CD4-positive, alpha-beta T cell treated with Interleukin-1 beta for 1 hour (primary cell): ENCODE results near the gene GNAO1.
"Not testable (repeated sequence)": the region's sequence is repeated elsewhere in the genome, so short reads cannot be mapped to it uniquely, and the experiment has no call there.

Experiments used
- DNase-seq, 2 donors: peaks; one replicate each; pipeline ENCODE4 v3.0.0-alpha.2; 2020 to 2022

The GNAO1 gene

GRCh38 chr16:56370875-56371659, 179.8 kb downstream of the GNAO1 start:
- no peak for DNase-seq

GRCh38 chr16:56371660-56371937, 180.3 kb downstream of the GNAO1 start:
- DNase-seq: no peak

GRCh38 chr16:56372013-56372634, 180.8 kb downstream of the GNAO1 start:
- DNase-seq: no peak

- DNase-seq: no peak
Observed at GRCh38 chr16:56373003-56373402, 181.7 kb downstream of the GNAO1 start.

- not testable (repeated sequence) for DNase-seq
Observed at GRCh38 chr16:56375792-56376191, 184.5 kb downstream of the GNAO1 start.

GRCh38 chr16:56379044-56379443, 187.8 kb downstream of the GNAO1 start:
- not testable (repeated sequence) for DNase-seq

- not testable (repeated sequence) for DNase-seq
Observed at GRCh38 chr16:56380778-56381485, 189.6 kb downstream of the GNAO1 start.

GRCh38 chr16:56382459-56382858, 191.2 kb downstream of the GNAO1 start:
- no peak for DNase-seq

- DNase-seq: no peak
Observed at GRCh38 chr16:56382901-56383355, 191.6 kb downstream of the GNAO1 start.

- DNase-seq: no peak
Observed at GRCh38 chr16:56384074-56384721, 192.9 kb downstream of the GNAO1 start.

- no peak for DNase-seq
Observed at GRCh38 chr16:56387396-56387795, 196.1 kb downstream of the GNAO1 start.

GRCh38 chr16:56388209-56388608, 196.9 kb downstream of the GNAO1 start:
- DNase-seq: no peak

- DNase-seq: no peak
Observed at GRCh38 chr16:56389554-56389953, 198.3 kb downstream of the GNAO1 start.

- not testable (repeated sequence) for DNase-seq
Observed at GRCh38 chr16:56396724-56397123, 205.4 kb downstream of the GNAO1 start.

GRCh38 chr16:56399047-56399446, 207.8 kb downstream of the GNAO1 start:
- no peak for DNase-seq

- DNase-seq: no peak
Observed at GRCh38 chr16:56399486-56399885, 208.2 kb downstream of the GNAO1 start.

- DNase-seq: no peak
Observed at GRCh38 chr16:56400458-56400857, 209.2 kb downstream of the GNAO1 start.

GRCh38 chr16:56401482-56401881, 210.2 kb downstream of the GNAO1 start:
- no peak for DNase-seq

- no peak for DNase-seq
Observed at GRCh38 chr16:56405977-56406672, 214.8 kb downstream of the GNAO1 start.
